GM18502 (cell line): ENCODE measurements around the gene CNTNAP2.
"Not testable (repeated sequence)": the region's sequence is repeated elsewhere in the genome, so short reads cannot be mapped to it uniquely, and the experiment has no call there.

Experiments used
- ATAC-seq: cut with Tn5 transposase; IDR thresholded peaks from one replicate; pipeline ENCODE4 v1.9.1; 2021; ENCODE audit warnings: mild to moderate bottlenecking; ENCODE audit not compliant: unreplicated experiment, poor library complexity

Gene CNTNAP2

DNA sequence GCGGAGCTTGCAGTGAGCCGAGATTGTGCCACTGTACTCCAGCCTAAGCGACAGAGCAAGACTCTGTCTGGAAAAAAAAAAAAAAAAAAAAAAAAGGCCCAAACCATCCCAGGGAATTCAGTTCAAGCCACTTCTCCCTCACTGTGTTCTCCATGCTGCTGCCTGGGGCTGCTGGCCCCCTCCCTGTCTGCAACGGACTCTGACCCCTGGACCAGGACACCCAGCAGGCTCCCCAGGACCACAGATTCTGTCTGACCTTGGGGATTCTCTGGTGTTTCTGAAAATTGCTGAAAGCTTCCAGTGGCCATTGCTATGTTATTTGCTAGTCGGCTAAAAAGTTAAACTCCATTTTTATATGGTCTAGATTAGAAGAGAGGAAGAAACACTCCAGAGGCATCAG, 2212.3 kb downstream of the CNTNAP2 start:
- no peak for ATAC-seq

DNA sequence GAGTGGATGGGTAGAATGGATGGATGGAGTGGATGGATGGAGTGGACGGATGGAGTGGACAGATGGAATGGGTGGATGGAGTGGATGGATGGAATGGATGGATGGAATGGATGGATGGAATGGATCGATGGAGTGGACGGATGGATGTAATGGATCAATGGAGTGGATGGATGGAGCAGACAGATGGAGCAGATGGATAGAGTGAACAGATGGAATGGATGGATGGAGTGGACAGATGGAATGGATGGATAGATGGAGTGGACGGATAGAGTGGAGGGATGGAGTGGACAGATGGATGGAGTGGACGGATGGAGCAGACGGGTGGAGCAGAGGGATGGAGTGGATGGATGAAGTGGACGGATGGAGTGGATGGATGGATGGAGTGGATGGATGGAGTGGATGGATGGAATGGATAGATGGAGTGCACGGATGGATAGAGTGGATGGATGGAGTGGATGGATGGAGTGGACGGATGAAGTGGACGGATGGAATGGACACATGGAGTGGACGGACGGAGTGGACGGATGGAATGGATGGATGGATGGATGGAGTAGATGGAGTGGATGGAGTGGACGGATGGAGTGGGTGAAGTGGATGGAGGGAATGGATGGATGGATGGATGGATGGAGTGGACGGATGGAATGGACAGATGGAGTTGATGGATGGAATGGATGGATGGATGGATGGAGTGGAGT, 2213.7 kb downstream of the CNTNAP2 start:
- no peak for ATAC-seq

DNA sequence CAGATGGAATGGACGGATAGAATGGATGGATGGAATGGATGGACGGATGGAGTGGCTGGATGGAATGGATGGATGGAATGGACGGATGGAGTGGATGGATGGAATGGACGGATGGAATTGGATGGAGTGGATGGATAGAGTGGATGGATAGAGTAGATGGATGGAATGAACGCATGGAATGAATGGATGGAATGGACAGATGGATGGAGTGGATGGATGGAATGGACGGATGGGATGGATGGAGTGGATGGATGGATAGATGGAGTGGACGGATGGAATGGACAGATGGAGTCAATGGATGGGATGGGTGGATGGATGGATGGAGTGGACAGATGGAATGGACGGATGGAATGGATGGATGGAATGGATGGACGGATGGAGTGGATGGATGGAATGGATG, 2214.2 kb downstream of the CNTNAP2 start:
- ATAC-seq: no peak

DNA sequence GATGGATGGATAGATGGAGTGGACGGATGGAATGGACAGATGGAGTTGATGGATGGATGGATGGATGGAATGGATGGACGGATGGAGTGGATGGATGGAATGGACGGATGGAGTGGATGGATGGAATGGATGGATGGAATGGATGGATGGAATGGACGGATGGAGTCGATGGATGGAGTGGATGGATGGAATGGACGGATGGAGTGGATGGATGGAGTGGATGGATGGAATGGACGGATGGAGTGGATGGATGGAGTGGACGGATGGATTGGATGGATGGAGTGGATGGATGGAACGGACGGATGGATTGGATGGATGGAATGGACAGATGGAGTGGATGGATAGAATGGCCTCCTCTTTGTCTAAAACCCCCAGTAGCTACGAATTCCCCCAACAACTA, 2214.9 kb downstream of the CNTNAP2 start:
- not testable (repeated sequence) for ATAC-seq

DNA sequence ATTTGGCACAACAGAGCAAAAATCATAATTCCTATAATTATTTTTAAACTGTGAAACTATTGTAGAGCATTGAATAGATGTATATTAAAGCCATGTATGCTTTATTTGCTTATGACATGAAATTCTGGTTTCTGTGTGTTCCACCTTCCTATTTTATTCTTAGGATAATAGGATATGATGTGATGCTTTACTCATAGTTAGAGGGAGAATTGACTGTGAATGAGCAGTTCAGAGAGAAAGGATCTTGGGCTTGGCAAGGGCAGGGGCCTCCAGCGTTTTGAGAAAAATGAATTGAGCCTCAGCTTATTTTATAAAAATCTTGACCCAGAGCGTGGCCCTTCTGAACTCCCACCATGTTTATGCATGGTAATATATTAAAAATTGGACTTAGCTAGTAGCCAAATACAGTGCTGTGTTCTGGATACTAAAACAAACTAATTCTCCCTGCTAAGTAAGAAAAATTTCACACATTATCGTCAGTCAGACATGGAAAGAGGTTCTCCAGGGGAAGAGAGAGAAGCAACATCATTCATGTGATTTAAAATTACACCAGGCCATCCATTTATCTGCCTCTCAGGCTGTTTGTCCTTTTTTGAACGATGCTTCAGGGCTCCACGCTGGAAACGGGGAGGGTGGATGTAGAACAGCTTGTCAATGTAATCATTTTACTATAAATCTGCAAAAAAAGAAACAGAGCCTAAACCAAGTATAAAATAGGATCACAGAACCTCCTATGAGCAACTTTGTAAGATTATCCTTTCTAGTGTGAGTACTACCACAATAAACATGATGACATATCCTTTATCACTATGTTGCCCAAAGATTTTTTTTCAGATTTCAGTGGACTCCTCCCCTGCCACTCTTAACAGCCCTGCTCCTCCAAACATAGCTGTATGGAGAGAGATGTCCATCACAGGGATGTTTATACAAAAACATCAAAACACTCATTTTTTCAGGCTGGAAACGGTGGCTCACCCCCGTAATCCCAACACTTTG, 2215.9 kb downstream of the CNTNAP2 start:
- no peak for ATAC-seq

DNA sequence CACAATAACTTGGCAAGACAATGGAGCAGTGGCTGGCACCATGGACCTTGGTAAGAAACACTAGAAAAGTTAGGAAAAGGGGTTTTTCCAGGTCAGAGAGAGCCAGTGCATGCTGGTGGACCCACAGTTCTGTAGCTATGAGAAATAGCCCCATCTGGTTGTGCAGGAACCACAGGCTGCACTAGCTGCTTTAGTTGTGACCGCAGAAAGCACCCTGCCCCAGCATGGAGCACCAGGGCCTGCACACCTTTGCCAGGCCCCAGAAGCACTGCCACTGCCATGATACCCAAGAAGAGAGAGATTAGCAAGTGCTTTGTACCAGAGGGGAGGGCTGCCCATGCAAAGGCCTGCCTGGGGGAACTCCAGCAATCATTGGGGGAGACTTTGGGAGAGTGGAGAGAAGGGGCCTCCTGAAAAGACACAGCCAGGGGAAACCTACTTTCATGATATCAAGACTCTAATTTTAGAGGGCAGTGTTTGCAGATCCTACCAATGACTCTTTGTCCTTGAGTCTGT, 2217.9 kb downstream of the CNTNAP2 start:
- ATAC-seq: no peak

DNA sequence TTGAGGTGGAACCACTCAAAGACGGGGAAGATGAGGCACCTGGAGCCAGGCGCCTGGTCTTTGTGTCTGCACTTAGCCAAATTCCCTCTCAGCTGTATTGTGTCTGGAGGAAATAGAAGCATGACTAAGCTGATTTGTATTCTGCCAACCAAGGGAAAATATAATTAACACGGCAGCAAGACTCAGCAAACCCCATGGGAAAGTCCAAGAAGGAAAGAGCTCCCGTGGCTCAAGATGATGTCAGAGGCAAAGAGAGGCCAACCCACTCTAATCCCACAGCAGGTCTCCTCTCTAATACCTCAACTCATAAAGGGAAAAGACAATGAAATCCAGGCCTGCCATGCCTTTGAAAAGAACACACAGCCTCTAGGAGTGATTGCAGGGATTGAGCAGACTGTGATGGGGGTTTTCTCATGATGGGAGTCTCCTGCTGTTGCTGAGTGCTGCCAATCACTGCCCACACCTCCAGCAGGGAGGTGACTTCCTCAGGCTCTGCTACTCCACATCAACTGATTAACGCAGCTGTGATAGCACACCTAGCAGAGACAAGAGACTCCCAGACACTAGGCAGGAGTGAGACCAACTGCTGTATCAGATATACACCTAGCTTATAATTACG, 2218.5 kb downstream of the CNTNAP2 start:
- ATAC-seq: no peak

DNA sequence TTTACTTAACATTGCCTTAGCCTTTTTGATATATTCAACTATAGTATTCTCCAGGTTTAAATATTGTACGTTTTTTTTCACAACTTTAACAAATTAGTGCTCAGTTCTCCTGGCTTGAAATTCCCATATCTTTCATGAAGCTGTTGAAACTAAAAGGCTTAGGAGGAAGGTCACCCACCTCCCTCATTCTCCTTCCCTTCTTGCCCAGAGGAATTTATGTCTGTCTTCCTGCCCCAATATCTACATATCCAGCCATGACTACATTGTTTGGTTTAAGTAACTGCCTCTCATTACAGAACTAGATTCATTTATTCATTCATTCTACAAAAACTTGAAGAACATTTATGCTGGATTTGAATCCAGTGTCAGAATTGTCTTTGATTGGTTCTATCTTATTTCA, 2219.2 kb downstream of the CNTNAP2 start:
- ATAC-seq: no peak

DNA sequence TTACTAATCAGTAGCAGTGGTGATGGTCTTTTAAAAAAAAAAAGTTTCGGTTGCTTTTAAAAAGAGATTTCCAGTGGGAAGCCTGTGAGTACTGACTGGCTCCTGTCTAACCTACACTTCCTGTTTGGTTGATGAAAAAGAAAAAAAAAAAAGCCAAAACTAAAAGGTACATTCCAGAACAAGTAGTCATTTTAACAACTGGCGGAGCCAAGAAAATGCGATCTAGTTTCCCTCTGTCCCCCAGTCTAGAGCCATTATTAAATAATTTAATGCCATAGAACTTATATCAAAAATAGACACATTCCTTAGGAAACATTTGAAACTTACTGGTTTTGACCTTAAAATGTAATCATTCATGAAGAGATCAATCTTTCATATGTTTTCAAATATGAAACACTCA, 2219.8 kb downstream of the CNTNAP2 start:
- ATAC-seq: no peak

DNA sequence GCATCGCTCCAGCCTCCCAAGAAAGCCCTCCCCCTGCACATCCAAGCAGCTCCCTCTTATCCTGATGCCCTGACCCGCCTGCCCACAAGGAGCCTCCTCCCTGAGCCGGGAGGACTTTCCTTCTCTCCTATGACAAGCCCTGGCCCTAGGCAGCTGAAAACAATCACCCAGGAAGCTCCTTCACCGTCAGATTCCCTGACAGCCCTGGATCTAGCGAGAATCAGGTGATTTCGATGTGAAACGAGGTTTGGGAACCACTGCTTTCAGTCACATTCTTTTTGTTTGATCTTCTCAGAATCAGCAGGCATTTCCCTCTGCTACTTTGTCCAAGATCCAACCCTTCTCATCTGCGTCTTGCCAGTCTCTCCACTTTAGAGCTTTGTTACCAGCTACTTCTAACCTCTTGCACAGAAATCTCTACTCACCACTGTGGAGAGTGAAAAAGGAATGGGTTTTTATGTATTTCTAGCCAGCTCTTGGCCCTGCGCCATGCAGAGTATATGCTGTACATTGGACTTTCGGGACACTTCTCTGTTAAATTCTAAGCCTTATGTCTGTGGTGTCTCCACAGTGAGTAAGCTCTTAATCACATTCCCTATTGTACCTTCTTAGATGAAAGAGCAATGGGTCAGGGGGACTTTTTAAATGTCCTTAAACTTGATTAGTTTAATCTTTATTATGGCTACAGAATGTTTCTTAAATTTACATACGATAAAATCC, 2220.8 kb downstream of the CNTNAP2 start:
- no peak for ATAC-seq

DNA sequence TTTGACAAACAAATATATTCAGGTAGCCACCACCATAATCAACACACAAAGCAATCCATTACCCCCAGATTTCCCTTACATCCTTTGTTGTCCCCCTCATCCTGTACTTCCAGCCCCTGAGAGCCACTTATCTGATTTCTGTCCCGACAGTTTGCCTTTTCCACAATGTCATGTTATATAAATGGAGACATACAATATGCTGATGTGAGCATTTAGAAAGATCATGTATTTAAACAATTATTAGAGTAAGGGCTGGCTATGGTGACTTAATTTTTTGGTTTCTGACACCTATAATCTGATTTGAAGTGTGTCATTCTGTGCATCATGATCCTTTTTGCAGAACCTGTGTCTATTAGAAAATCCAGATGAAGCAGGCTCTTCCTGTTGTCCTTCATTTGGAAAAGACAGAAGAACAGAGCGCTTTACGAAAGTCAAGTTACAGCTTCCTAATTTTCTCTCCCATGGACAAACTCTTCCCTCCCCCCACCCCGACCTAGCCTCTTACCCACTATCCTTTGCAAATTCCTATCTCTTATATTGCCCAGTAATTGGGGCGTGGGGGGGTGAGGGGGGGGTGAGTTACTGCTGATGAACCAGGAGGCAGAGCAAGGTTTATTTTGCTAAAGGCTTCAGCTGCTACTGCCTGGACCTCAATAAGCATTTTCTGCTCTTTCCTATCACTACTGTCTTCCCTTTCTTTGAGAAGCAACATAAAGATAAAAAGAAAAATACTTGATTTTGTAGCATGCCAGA, 2221.6 kb downstream of the CNTNAP2 start:
- no peak for ATAC-seq

DNA sequence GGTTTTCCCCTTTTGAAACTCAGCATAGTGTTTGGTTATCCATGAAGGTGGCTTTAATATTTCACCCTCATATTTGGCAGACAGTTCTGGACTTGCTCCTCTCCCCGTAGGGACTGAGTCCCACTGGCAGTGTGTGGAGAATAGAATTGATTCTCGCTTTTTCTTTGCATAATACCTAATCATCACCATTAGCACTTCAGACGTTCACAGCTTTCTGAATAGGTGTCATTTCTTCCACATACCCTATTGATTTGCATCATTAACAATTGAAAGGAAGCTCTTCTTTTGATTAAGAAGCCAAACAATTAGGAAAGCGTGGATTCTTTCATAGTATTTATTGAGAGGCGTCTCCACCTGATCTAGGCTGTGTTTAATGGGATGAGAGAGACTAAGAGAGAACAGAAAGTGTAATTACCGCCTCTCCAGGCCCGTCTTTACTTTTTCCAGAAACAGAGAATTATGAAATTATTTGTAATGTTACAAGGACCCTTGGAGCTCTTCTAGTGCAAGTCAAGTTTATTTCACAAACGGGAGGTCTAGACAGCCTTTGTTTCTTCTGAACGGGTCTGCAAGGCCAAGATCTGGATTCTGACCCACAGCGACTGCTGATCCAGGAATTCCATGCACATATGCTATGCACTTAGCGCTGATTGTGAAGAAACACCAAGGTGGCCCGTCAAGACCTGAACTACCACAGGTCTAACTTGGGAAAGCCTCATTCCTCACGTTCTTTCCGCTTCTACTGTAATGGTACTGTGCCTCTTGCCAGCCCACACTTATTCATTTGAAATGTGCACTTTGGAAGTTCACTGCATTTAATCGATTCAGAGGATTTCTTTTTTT, 2224.1 kb downstream of the CNTNAP2 start:
- ATAC-seq: no peak

DNA sequence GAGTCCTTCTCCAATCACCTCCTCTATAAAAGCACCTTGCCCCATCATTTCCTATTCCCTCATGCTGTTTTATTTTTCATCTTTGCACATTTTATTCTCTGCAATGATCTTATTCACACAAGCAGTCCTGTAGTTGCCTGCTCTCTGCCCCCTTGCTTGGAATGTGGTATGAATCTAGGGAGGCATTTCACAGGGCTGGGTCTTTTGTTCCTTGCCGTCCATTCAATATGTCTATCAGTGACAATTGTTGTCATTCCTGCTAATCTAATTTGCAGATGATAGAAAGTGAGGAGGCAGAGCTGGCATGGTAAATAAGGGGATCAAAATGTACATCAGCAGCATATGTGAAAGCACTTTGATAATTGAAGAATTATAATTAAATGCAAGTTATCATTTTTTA, 2227.8 kb downstream of the CNTNAP2 start:
- ATAC-seq: no peak

DNA sequence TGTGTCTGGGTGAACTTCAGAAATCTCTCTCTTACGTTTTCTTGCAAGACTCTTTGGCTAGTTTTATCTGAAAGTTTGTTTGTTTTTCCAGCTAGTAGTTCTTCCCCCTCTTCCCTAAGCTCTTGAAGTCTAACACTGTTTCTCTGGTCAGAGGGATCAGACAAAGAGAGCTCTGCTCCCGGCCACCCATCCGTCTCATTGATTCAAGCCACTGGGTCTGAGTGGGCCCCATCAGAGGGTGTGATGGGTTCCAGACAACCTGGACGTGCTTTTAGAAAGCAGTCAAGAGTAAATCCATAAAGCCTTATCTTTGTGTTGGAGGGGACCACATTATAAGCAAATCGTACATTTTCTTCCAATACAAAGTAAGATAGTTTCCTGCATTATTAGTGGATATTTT, 2231.4 kb downstream of the CNTNAP2 start:
- ATAC-seq: no peak

DNA sequence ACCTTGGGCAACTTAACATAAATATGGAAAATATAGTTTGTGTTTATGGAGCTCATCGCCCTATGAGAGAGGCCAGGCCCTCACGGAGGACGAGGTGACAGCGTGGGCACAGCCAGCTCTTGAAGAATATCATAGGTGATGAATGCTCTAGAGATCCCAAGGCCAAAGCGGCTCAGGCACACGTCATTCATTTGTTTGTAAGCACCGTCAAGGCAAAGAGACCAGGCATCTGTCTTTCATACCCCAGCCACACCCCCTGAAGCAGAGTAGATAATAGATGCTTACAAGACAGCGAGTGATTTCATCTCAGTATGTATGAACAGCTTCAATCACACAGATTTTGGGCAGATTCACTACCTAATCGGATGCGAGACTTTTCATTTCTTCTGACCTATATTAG, 2231.9 kb downstream of the CNTNAP2 start:
- ATAC-seq: no peak

DNA sequence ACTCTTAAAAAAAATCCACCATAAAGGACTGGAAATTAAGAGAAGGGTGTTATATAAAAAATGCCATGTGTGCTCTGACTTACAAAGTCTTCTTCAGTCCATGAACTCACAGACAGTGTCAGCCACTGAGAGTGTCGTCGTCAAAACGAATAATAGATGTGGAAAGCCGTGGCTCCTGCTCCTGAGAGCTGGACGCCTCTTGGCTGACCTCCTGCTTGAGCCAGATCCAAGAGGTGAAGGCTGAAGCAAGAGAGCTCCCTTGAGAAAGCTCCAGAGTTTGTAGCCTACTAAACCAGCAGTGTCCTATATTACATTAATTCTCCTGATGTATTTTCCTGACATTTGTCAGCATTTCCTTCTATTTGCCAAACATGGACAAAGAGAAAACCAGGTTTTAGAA, 2239.7 kb downstream of the CNTNAP2 start:
- ATAC-seq: no peak

DNA sequence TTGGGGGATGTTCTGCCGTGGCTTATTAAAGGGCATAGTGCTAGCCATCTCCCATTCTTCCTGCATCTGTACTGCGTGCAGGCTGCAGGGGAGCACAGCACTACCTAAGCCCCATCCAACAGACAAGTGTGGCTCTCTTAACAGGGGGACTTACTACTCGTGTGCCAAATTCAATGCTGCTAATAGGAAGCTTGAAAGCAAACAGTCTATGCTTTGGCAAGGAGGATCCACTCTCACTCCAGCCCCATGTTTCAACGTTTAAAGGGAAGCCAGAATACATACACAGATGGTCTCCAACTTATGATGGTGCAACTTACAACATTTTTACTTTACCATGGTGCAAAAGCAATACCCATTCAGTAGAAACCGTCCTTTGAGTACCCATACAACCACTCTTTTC, 2245.9 kb downstream of the CNTNAP2 start:
- ATAC-seq: no peak

DNA sequence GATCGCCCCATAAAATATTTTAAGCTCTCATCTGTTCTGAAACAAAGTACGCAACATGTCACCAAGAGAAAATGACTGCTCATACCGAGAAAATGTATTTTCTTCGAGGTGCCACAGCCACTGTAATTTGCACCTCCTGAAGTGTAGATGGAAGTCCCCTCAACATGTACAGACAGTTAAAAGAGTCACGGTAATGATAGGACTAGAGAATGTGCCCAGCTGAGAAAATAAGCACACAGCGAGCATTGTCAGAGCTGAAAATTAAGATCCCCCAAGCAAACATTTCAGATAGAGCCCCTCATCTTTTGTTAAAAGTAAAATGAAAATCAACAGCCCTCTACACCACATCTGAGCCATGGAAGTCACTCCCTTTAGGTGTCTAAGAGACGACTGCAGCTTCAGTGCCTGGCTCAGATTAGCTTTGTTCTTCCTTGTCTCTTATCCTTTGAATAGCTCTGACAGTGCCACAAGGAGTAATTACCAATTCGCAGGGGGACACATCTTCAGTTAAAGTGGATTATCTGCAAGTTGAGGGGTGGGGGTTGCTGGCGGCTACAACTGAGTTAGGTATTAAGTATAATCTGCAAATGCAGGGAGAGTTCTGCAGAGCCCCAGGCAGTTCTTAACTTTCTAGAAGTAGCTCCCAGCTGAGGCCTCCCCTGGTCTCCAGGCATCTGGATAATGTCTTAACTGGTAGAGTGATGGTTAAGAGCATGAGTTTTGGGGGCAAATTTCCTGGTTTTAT, 2251.3 kb downstream of the CNTNAP2 start:
- no peak for ATAC-seq
